GM18526 (cell line): Measurements from ENCODE around the gene MRPL39.

Source experiments
- POLR2A ChIP-seq: IDR thresholded peaks from 3 replicates; pipeline ENCODE4 v1.6.1; 2011; ENCODE audit not compliant: insufficient read length; ENCODE audit errors: extremely low read depth

The MRPL39 gene

GRCh38 chr21:25579226-25580013, 27.9 kb downstream of the MRPL39 start:
- no peak for TF ChIP-seq POLR2A

- no peak for TF ChIP-seq POLR2A
Observed at GRCh38 chr21:25578056-25578961, 29.0 kb downstream of the MRPL39 start.

- TF ChIP-seq POLR2A = no peak
Observed at GRCh38 chr21:25577424-25578055, 29.7 kb downstream of the MRPL39 start.

- TF ChIP-seq POLR2A = no peak
Observed at GRCh38 chr21:25573409-25574206, 33.7 kb downstream of the MRPL39 start.

GRCh38 chr21:25572861-25573310, 34.4 kb downstream of the MRPL39 start:
- TF ChIP-seq POLR2A = no peak

- no peak for TF ChIP-seq POLR2A
Observed at GRCh38 chr21:25571726-25572121, 35.6 kb downstream of the MRPL39 start.

- TF ChIP-seq POLR2A = no peak
Observed at GRCh38 chr21:25569711-25570110, 37.6 kb downstream of the MRPL39 start.

- TF ChIP-seq POLR2A = no peak
Observed at GRCh38 chr21:25569084-25569483, 38.2 kb downstream of the MRPL39 start.

GRCh38 chr21:25568246-25568645, 39.0 kb downstream of the MRPL39 start:
- no peak for TF ChIP-seq POLR2A

- TF ChIP-seq POLR2A = no peak
Observed at GRCh38 chr21:25567472-25567871, 39.8 kb downstream of the MRPL39 start.

- TF ChIP-seq POLR2A = no peak
Observed at GRCh38 chr21:25566645-25567044, 40.6 kb downstream of the MRPL39 start.

GRCh38 chr21:25565272-25566211, 41.7 kb downstream of the MRPL39 start:
- TF ChIP-seq POLR2A = no peak

GRCh38 chr21:25564349-25564948, 42.8 kb downstream of the MRPL39 start:
- TF ChIP-seq POLR2A = no peak

- no peak for TF ChIP-seq POLR2A
Observed at GRCh38 chr21:25563361-25564116, 43.7 kb downstream of the MRPL39 start.
